Measurements from ENCODE around the gene CIB1. TPM values are rescaled to one million over a fixed set of nuclear protein-coding genes. Genes with fewer than 3 reads are reported as not detected.

The CIB1 gene
- total RNA-seq, 1 donor, result 19.0 TPM

DNA sequence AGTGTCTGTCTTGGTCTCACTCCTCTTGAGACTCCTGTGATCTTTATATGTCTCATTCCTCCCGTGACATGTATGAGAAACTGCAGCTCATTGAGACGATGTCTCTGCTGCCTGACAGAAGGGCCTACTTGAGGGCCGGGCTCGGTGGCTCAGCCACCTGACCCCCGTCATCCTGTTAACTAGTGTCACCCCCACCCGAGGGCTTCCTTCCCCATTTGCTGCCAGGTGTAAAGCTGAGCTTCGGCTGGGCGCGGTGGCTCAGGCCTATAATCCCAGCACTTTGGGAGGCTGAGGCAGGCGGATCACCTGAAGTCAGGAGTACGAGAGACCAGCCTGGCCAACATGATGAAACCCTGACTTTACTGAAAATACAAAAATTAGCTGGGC is 19.9 kb downstream of the CIB1 start:
- TF ChIP-seq, protein P1, sequence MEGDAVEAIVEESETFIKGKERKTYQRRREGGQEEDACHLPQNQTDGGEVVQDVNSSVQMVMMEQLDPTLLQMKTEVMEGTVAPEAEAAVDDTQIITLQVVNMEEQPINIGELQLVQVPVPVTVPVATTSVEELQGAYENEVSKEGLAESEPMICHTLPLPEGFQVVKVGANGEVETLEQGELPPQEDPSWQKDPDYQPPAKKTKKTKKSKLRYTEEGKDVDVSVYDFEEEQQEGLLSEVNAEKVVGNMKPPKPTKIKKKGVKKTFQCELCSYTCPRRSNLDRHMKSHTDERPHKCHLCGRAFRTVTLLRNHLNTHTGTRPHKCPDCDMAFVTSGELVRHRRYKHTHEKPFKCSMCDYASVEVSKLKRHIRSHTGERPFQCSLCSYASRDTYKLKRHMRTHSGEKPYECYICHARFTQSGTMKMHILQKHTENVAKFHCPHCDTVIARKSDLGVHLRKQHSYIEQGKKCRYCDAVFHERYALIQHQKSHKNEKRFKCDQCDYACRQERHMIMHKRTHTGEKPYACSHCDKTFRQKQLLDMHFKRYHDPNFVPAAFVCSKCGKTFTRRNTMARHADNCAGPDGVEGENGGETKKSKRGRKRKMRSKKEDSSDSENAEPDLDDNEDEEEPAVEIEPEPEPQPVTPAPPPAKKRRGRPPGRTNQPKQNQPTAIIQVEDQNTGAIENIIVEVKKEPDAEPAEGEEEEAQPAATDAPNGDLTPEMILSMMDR (IDR thresholded peaks at IDR 0.05; ENCODE audit: insufficient read depth, low read depth, low read length), result no peak
- no peak overlapping the region for H3K4me3 ChIP-seq (ENCODE audit: low read depth, low read length)
- no peak for DNase-seq (ENCODE audit: low read depth)

DNA sequence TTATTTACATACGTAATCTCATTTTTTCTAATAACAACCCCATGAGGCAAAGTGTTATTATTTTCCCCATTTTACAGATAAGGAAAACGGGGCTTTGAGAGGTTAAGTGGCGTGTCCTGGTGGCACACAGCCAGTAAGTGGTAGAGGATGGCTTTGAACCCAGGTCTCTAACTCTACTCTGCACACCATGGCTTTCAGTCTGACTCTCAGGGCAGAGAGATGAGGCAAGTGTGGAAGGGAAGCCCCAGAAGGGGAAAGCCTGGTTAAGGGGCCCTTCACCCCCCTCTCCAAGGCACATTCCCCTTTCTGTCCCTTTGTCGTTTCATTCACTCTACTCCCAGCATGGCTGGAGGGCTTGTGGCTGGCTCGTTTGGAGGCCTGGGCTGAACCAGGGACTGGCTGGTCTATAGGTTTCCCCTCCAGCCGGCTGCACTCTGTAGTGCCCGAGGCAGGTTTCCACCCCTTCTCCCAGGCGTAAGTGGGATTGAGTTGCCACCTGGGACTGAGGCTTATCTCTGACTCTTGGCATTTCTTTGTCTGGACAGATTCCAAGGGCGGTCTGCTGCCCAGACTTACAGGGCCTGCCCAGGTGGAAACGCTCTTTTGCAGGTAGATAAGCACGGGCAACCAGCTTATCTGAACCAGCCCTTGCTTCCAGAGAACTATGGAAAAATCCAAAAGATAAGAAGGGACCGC is 20.5 kb downstream of the CIB1 start:
- TF ChIP-seq, protein P1 (IDR thresholded peaks at IDR 0.05; ENCODE audit: insufficient read depth, low read depth, low read length), result no peak
- no peak overlapping the region for H3K4me3 ChIP-seq (ENCODE audit: low read depth, low read length)
- DNase-seq (ENCODE audit: low read depth), result no peak

DNA sequence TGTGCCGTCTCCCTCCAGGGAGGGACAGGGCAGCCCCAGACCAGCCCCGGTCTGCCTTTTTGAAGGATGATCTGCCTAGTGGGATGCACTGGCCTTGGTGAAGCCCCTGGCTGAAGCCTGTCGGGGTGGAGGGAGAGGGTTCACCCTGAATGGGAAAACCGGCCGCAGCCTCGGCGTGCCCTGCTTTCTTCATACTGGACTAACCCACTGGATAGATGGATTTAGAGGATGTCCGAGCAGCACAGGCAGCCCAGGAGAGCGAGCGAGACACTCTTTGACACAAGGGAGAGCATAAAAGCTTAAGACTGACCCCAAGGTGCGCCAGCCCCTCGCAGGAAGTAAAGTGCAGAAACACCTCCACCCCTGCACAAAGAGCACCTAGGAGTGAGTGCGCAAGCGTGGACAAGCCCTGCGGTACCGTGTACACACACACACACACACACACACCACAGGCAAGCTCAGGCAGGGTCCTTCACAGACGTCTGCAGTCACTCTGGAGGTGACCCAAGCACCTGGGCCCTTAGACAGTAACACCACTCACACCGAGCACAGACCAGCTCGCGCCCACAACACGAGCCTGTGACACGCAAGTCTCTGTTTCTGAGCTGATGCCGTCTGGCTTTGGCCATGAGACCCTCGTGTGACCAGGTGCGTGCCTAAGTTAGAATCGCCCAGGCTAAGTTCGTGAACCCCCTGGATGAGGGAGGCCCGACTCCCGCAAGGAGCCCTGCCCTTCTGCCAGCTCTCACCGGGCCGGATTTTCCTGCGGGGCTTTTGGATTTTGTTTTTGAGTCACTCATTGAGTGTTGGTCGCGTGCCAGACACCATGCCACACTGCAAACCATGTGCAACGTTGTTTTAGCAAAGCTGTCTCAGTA is 21.3 kb downstream of the CIB1 start:
- no peak overlapping the region for H3K4me3 ChIP-seq (ENCODE audit: low read depth, low read length)
- DNase-seq (ENCODE audit: low read depth), result no peak
- TF ChIP-seq, protein P1 (IDR thresholded peaks at IDR 0.05; ENCODE audit: insufficient read depth, low read depth, low read length), result no peak

DNA sequence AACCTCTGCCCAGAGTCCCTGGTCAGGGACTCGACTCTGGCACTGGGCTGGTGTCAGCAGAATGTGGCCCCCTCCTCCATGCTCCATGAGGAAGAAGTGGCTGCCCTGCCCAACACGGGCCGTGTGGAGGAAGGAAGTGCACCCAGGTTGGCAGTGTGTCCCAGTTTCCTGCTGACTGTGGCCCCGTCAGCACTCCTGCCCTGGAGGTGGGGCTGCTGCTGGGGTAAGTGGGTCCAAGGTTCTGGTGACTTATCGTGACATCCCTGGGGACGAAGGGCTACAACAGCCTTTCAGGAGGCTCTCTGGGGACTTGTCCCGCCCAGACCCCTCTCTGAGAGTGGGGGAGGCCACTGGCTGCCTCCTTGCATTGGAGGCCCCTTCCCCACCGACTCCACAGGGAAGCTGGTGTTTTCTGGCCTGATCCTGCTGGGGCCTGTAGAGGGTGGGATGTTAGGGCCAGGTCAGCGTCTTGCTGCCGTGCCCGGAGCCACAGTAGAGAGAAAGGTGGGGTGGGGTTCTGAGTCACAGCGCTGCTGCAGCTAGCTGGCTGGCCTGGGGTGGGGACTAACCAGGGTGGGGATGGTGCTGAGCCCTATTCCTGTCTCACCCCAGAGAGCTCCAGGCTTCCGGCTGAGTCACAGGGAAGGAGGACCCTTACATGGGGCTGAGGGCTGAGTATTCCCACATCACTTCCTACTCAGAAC is 22.1 kb downstream of the CIB1 start:
- TF ChIP-seq, protein P1 (IDR thresholded peaks at IDR 0.05; ENCODE audit: insufficient read depth, low read depth, low read length), result no peak
- no peak overlapping the region for H3K4me3 ChIP-seq (ENCODE audit: low read depth, low read length)
- DNase-seq (ENCODE audit: low read depth), result peak; percentile 44

DNA sequence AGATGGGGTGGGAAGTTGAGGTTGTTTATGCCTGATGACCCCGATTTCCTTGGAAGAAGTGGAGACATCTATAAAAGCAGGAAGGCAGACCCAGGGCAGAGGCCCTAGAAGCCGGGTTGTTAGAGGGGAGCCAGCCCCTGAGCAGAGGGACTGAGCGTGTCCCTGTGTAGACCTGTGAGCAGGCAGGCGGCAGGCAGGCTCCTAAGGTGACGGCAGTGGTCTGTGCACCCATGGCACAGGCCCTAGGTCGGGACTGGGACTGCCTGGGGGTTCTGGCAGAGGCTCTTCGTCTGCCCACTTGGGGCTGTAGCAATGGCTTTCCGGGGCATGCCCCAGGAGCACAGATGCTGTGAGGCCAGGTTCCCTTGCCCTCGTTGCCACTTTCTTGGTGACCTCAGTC is 22.7 kb downstream of the CIB1 start:
- no peak overlapping the region for H3K4me3 ChIP-seq (ENCODE audit: low read depth, low read length)
- no peak for DNase-seq (ENCODE audit: low read depth)
- TF ChIP-seq, protein P1 (IDR thresholded peaks at IDR 0.05; ENCODE audit: insufficient read depth, low read depth, low read length), result no peak

DNA sequence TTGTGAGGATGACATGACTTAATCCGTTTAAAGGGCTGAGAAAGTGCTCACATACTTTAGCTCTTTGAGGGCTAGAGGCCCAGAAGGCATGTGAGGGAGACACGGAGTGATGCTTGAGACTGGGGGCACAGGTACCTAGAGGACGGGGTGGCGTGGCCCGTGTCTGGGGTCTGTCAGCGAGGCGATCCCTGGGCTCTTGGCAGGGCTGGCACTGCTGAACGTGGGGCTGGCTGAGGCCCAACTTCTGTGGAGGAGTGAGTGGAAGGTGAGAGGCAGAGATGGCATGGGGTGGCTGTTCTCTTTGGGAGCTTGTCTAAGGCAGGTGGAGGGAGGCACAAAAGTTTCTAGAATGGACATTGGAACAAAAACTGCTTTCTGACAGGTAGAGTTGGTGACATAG is 23.1 kb downstream of the CIB1 start:
- no peak for DNase-seq (ENCODE audit: low read depth)
- no peak overlapping the region for H3K4me3 ChIP-seq (ENCODE audit: low read depth, low read length)
- TF ChIP-seq, protein P1 (IDR thresholded peaks at IDR 0.05; ENCODE audit: insufficient read depth, low read depth, low read length), result no peak
